Measurements from ENCODE around the gene CFAP299. TPM values are rescaled to one million over a fixed set of nuclear protein-coding genes. Genes with fewer than 3 reads are reported as not detected.

Gene CFAP299
- total RNA-seq, 1 donor from 2014 or later: not detected

- no peak overlapping the region for H3K27ac Mint-ChIP-seq (ENCODE audit: unreplicated experiment)
- no peaks in the 10 kb centered on the region for H3K9me3 Mint-ChIP-seq (ENCODE audit: unreplicated experiment)
- H3K4me1 Mint-ChIP-seq (ENCODE audit: unreplicated experiment): no peaks in the 10 kb centered on the region
- H3K4me3 Mint-ChIP-seq (ENCODE audit: unreplicated experiment): no peak overlapping the region
- TF ChIP-seq, protein P1, sequence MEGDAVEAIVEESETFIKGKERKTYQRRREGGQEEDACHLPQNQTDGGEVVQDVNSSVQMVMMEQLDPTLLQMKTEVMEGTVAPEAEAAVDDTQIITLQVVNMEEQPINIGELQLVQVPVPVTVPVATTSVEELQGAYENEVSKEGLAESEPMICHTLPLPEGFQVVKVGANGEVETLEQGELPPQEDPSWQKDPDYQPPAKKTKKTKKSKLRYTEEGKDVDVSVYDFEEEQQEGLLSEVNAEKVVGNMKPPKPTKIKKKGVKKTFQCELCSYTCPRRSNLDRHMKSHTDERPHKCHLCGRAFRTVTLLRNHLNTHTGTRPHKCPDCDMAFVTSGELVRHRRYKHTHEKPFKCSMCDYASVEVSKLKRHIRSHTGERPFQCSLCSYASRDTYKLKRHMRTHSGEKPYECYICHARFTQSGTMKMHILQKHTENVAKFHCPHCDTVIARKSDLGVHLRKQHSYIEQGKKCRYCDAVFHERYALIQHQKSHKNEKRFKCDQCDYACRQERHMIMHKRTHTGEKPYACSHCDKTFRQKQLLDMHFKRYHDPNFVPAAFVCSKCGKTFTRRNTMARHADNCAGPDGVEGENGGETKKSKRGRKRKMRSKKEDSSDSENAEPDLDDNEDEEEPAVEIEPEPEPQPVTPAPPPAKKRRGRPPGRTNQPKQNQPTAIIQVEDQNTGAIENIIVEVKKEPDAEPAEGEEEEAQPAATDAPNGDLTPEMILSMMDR (IDR thresholded peaks at IDR 0.05): no peak
- no peaks in the 10 kb centered on the region for H3K27me3 Mint-ChIP-seq (ENCODE audit: unreplicated experiment)
- no peak for DNase-seq (ENCODE audit: extremely low spot score, unreplicated experiment)
- no peaks in the 10 kb centered on the region for H3K36me3 Mint-ChIP-seq (ENCODE audit: unreplicated experiment)
Observed at GRCh38 chr4:80751200-80751599, 415.7 kb downstream of the CFAP299 start.

GRCh38 chr4:80767944-80768343 lies 432.4 kb downstream of the CFAP299 start:
- Mint-ChIP-seq H3K9me3 (ENCODE audit: unreplicated experiment) (peaks cover 11% of the 10 kb centered on the region), H3K27me3 (ENCODE audit: unreplicated experiment) (peaks cover 2% of the 10 kb centered on the region), H3K4me1 (ENCODE audit: unreplicated experiment) (no peaks in the 10 kb centered on the region), H3K27ac (ENCODE audit: unreplicated experiment) (no peak overlapping the region), H3K36me3 (ENCODE audit: unreplicated experiment) (no peaks in the 10 kb centered on the region), H3K4me3 (ENCODE audit: unreplicated experiment) (no peak overlapping the region)
- TF ChIP-seq, protein P1 (IDR thresholded peaks at IDR 0.05): no peak
- DNase-seq (ENCODE audit: extremely low spot score, unreplicated experiment): no peak

DNA sequence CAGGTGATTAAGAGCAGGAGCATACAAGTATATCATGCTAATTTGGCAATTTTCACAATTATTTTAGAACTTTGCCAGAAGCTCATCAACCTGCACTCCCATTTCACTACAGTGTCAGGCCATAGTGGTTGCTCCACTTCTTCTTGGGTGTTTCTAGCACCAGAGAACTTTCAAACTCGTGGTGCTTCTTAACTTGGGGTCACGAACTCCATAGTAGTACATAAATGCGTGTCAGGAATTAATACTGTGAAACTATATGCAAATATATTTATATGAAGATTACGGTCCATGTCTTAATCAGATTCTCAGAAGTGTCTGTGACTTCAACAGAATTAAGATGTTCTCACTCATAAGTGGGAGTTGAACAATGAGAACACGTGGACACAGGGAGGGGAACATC lies 440.6 kb downstream of the CFAP299 start:
- Mint-ChIP-seq H3K9me3 (ENCODE audit: unreplicated experiment) (no peaks in the 10 kb centered on the region), H3K4me1 (ENCODE audit: unreplicated experiment) (no peaks in the 10 kb centered on the region), H3K27me3 (ENCODE audit: unreplicated experiment) (peaks cover 3% of the 10 kb centered on the region), H3K4me3 (ENCODE audit: unreplicated experiment) (no peak overlapping the region), H3K27ac (ENCODE audit: unreplicated experiment) (no peak overlapping the region), H3K36me3 (ENCODE audit: unreplicated experiment) (no peaks in the 10 kb centered on the region)
- TF ChIP-seq, protein P1 (IDR thresholded peaks at IDR 0.05): no peak
- no peak for DNase-seq (ENCODE audit: extremely low spot score, unreplicated experiment)

DNA sequence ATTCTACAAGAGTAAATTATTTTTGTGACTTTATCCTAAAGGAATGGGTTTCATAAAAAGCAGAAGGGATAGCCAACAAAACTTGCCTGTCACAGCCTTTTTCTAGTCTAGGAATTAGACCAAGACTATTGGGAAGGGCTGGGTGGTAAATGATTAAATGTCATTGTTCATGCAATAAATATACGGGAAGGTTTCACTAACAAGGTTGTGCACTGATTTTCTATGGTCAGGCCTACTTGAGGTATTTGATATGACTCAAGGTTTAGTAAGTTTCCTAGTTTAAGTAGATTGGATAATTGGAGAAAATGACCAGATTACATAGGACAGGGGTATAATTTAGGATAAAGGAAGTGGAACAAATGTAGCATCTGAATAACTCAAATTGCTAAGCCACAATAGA lies 445.9 kb downstream of the CFAP299 start:
- Mint-ChIP-seq H3K9me3 (ENCODE audit: unreplicated experiment) (no peaks in the 10 kb centered on the region), H3K27me3 (ENCODE audit: unreplicated experiment) (peaks cover 3% of the 10 kb centered on the region), H3K4me1 (ENCODE audit: unreplicated experiment) (no peaks in the 10 kb centered on the region), H3K4me3 (ENCODE audit: unreplicated experiment) (no peak overlapping the region), H3K36me3 (ENCODE audit: unreplicated experiment) (no peaks in the 10 kb centered on the region), H3K27ac (ENCODE audit: unreplicated experiment) (no peak overlapping the region)
- TF ChIP-seq, protein P1 (IDR thresholded peaks at IDR 0.05): no peak
- DNase-seq (ENCODE audit: extremely low spot score, unreplicated experiment): no peak

DNA sequence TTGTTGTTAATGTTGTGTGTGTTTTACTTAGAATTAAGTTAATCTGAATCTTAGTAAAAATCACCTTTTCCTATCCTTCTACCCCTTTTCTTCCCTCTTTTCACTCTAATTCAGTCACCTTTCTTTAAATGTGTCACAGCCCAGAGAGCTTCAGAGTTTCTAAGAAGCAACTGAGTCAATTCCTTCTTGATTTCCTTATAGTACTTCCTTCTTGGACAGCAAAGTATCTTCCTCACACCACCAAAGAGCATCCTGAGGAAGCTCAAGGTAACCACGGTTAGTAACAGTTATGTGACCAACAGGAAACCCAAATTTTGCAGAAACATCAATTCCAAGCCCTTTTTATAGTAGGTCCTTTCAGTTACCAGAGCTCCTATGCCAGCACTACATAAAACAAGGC lies 451.8 kb downstream of the CFAP299 start:
- H3K27ac Mint-ChIP-seq (ENCODE audit: unreplicated experiment): no peak overlapping the region
- H3K4me1 Mint-ChIP-seq (ENCODE audit: unreplicated experiment): no peaks in the 10 kb centered on the region
- no peak overlapping the region for H3K4me3 Mint-ChIP-seq (ENCODE audit: unreplicated experiment)
- no peak for DNase-seq (ENCODE audit: extremely low spot score, unreplicated experiment)
- H3K27me3 Mint-ChIP-seq (ENCODE audit: unreplicated experiment): peaks cover 4% of the 10 kb centered on the region
- H3K36me3 Mint-ChIP-seq (ENCODE audit: unreplicated experiment): no peaks in the 10 kb centered on the region
- no peaks in the 10 kb centered on the region for H3K9me3 Mint-ChIP-seq (ENCODE audit: unreplicated experiment)
- TF ChIP-seq, protein P1 (IDR thresholded peaks at IDR 0.05): no peak
